Dedifferentiated amniotic fluid mesenchymal stem cell (primary cell): ENCODE data around the gene IGSF9B.
"Not testable (repeated sequence)": the region's sequence is repeated elsewhere in the genome, so short reads cannot be mapped to it uniquely, and the experiment has no call there.

ENCODE experiments used
- DNase-seq: peaks from one replicate; pipeline ENCODE4 v3.0.0-alpha.2; 2016; ENCODE audit errors: extremely low spot score

Gene IGSF9B

GRCh38 chr11:133956650-133957633 lies at the start of gene IGSF9B:
Gene IGSF9B, minus strand, starts transcription at chr11:133956968. Its CDS starts 214 bp downstream, at chr11:133956754.
- DNase-seq: peak; percentile 26

- DNase-seq: peak; percentile 17
These were observed 47.9 kb upstream of the IGSF9B start for GRCh38 chr11:134004496-134005172.

- DNase-seq: no peak
These were observed 47.2 kb upstream of the IGSF9B start for GRCh38 chr11:134003792-134004495.

- DNase-seq: not testable (repeated sequence)
These were observed 46.1 kb upstream of the IGSF9B start for GRCh38 chr11:134002819-134003218.

- DNase-seq: not testable (repeated sequence)
These were observed 45.6 kb upstream of the IGSF9B start for GRCh38 chr11:134002338-134002737.

GRCh38 chr11:134001596-134001995 lies 44.8 kb upstream of the IGSF9B start:
- DNase-seq: no peak

- no peak for DNase-seq
These were observed 44.3 kb upstream of the IGSF9B start for GRCh38 chr11:134001088-134001487.

- no peak for DNase-seq
These were observed 42.6 kb upstream of the IGSF9B start for GRCh38 chr11:133999355-133999754.

- no peak for DNase-seq
These were observed 40.8 kb upstream of the IGSF9B start for GRCh38 chr11:133997554-133997953.

GRCh38 chr11:133996671-133997070 lies 39.9 kb upstream of the IGSF9B start:
- DNase-seq: no peak

- DNase-seq: no peak
These were observed 38.3 kb upstream of the IGSF9B start for GRCh38 chr11:133995066-133995465.

- no peak for DNase-seq
These were observed 37.2 kb upstream of the IGSF9B start for GRCh38 chr11:133993921-133994320.

- no peak for DNase-seq
These were observed 36.3 kb upstream of the IGSF9B start for GRCh38 chr11:133993107-133993506.

GRCh38 chr11:133992121-133992520 lies 35.4 kb upstream of the IGSF9B start:
- DNase-seq: no peak

- no peak for DNase-seq
These were observed 34.3 kb upstream of the IGSF9B start for GRCh38 chr11:133991101-133991500.

GRCh38 chr11:133990501-133990900 lies 33.7 kb upstream of the IGSF9B start:
- no peak for DNase-seq

GRCh38 chr11:133988686-133989410 lies 32.1 kb upstream of the IGSF9B start:
- DNase-seq: no peak

GRCh38 chr11:133987171-133987570 lies 30.4 kb upstream of the IGSF9B start:
- DNase-seq: no peak

- DNase-seq: no peak
These were observed 29.5 kb upstream of the IGSF9B start for GRCh38 chr11:133985981-133986944.

- no peak for DNase-seq
These were observed 28.1 kb upstream of the IGSF9B start for GRCh38 chr11:133984828-133985227.
